ENCODE results near the gene ARF1. TPM values are rescaled to one million over a fixed set of nuclear protein-coding genes. Genes with fewer than 3 reads are reported as not detected.

The ARF1 gene
- total RNA-seq, 1 experiment from 2014 or later, result 326 TPM

- H3K27me3 ChIP-seq (ENCODE audit: control insufficient read depth, insufficient read depth, low read length), result peaks cover 21% of the 10 kb centered on the region
- peak; percentile 24 for DNase-seq
- H3K36me3 ChIP-seq (replicated peaks; ENCODE audit: control insufficient read depth, insufficient read depth, low read length), result no peaks in the 10 kb centered on the region
- no peak overlapping the region for H3K4me3 ChIP-seq (ENCODE audit: insufficient read depth, low read depth, low read length)
Measured at GRCh38 chr1:228044961-228045360, 37.5 kb upstream of the ARF1 start.

GRCh38 chr1:228045405-228045804 is 37.1 kb upstream of the ARF1 start:
- Histone ChIP-seq H3K4me3 (ENCODE audit: insufficient read depth, low read depth, low read length) (no peak overlapping the region), H3K27me3 (ENCODE audit: control insufficient read depth, insufficient read depth, low read length) (peaks cover 21% of the 10 kb centered on the region), H3K36me3 (replicated peaks; ENCODE audit: control insufficient read depth, insufficient read depth, low read length) (no peaks in the 10 kb centered on the region)
- DNase-seq, result peak; percentile 28

- Histone ChIP-seq H3K36me3 (replicated peaks; ENCODE audit: control insufficient read depth, insufficient read depth, low read length) (no peaks in the 10 kb centered on the region), H3K4me3 (ENCODE audit: insufficient read depth, low read depth, low read length) (no peak overlapping the region), H3K27me3 (ENCODE audit: control insufficient read depth, insufficient read depth, low read length) (peaks cover 21% of the 10 kb centered on the region)
- peak; percentile 66 for DNase-seq
Measured at GRCh38 chr1:228045871-228046270, 36.6 kb upstream of the ARF1 start.

- DNase-seq, result peak; percentile 20
- no peak overlapping the region for H3K4me3 ChIP-seq (ENCODE audit: insufficient read depth, low read depth, low read length)
- no peaks in the 10 kb centered on the region for H3K36me3 ChIP-seq (replicated peaks; ENCODE audit: control insufficient read depth, insufficient read depth, low read length)
- peaks cover 17% of the 10 kb centered on the region for H3K27me3 ChIP-seq (ENCODE audit: control insufficient read depth, insufficient read depth, low read length)
Measured at GRCh38 chr1:228046421-228047182, 35.9 kb upstream of the ARF1 start.

GRCh38 chr1:228047183-228047466 is 35.4 kb upstream of the ARF1 start:
- no peak for DNase-seq
- no peaks in the 10 kb centered on the region for H3K36me3 ChIP-seq (replicated peaks; ENCODE audit: control insufficient read depth, insufficient read depth, low read length)
- peaks cover 15% of the 10 kb centered on the region for H3K27me3 ChIP-seq (ENCODE audit: control insufficient read depth, insufficient read depth, low read length)
- H3K4me3 ChIP-seq (ENCODE audit: insufficient read depth, low read depth, low read length), result no peak overlapping the region

- Histone ChIP-seq H3K4me3 (ENCODE audit: insufficient read depth, low read depth, low read length) (no peak overlapping the region), H3K27me3 (ENCODE audit: control insufficient read depth, insufficient read depth, low read length) (peaks cover 12% of the 10 kb centered on the region), H3K36me3 (replicated peaks; ENCODE audit: control insufficient read depth, insufficient read depth, low read length) (no peaks in the 10 kb centered on the region)
- peak; percentile 15 for DNase-seq
Measured at GRCh38 chr1:228048120-228048519, 34.4 kb upstream of the ARF1 start.

- no peak overlapping the region for H3K4me3 ChIP-seq (ENCODE audit: insufficient read depth, low read depth, low read length)
- no peaks in the 10 kb centered on the region for H3K36me3 ChIP-seq (replicated peaks; ENCODE audit: control insufficient read depth, insufficient read depth, low read length)
- H3K27me3 ChIP-seq (ENCODE audit: control insufficient read depth, insufficient read depth, low read length), result peaks cover 11% of the 10 kb centered on the region
- peak; percentile 15 for DNase-seq
Measured at GRCh38 chr1:228048659-228049298, 33.7 kb upstream of the ARF1 start.

GRCh38 chr1:228050571-228051231 is 31.8 kb upstream of the ARF1 start:
- peak; percentile 18 for DNase-seq
- Histone ChIP-seq H3K27me3 (ENCODE audit: control insufficient read depth, insufficient read depth, low read length) (peaks cover 12% of the 10 kb centered on the region), H3K36me3 (replicated peaks; ENCODE audit: control insufficient read depth, insufficient read depth, low read length) (no peaks in the 10 kb centered on the region), H3K4me3 (ENCODE audit: insufficient read depth, low read depth, low read length) (no peak overlapping the region)

GRCh38 chr1:228058172-228058948 is 24.1 kb upstream of the ARF1 start:
- peaks cover 63% of the 10 kb centered on the region for H3K27me3 ChIP-seq (ENCODE audit: control insufficient read depth, insufficient read depth, low read length)
- no peaks in the 10 kb centered on the region for H3K36me3 ChIP-seq (replicated peaks; ENCODE audit: control insufficient read depth, insufficient read depth, low read length)
- no peak overlapping the region for H3K4me3 ChIP-seq (ENCODE audit: insufficient read depth, low read depth, low read length)
- DNase-seq, result peak; percentile 19

- Histone ChIP-seq H3K4me3 (ENCODE audit: insufficient read depth, low read depth, low read length) (peak overlapping the region; percentile 68), H3K27me3 (ENCODE audit: control insufficient read depth, insufficient read depth, low read length) (peaks cover 63% of the 10 kb centered on the region), H3K36me3 (replicated peaks; ENCODE audit: control insufficient read depth, insufficient read depth, low read length) (no peaks in the 10 kb centered on the region)
- peak; percentile 62 for DNase-seq
Measured at GRCh38 chr1:228058949-228059633, 23.4 kb upstream of the ARF1 start.

GRCh38 chr1:228059634-228060457 is 22.7 kb upstream of the ARF1 start:
- Histone ChIP-seq H3K27me3 (ENCODE audit: control insufficient read depth, insufficient read depth, low read length) (peaks cover 65% of the 10 kb centered on the region), H3K36me3 (replicated peaks; ENCODE audit: control insufficient read depth, insufficient read depth, low read length) (no peaks in the 10 kb centered on the region), H3K4me3 (ENCODE audit: insufficient read depth, low read depth, low read length) (peak overlapping the region; percentile 68)
- peak; percentile 99 for DNase-seq

GRCh38 chr1:228060458-228061190 is 21.9 kb upstream of the ARF1 start:
- DNase-seq, result peak; percentile 95
- H3K4me3 ChIP-seq (ENCODE audit: insufficient read depth, low read depth, low read length), result peak overlapping the region; percentile 68
- H3K27me3 ChIP-seq (ENCODE audit: control insufficient read depth, insufficient read depth, low read length), result peaks cover 66% of the 10 kb centered on the region

More at GRCh38 chr1:228060458-228061190, 21.9 kb upstream of the ARF1 start:
- H3K36me3 ChIP-seq (replicated peaks; ENCODE audit: control insufficient read depth, insufficient read depth, low read length), result no peaks in the 10 kb centered on the region

Data from H7 (cell line).